GM19023 (cell line): Measurements from ENCODE around the gene ZNF385B.
A peak's percentile ranks its signal among the peaks of the same experiment; 100 is the strongest.
"Not testable (repeated sequence)": the region's sequence is repeated elsewhere in the genome, so short reads cannot be mapped to it uniquely, and the experiment has no call there.

Experiments used
- ATAC-seq: cut with Tn5 transposase; IDR thresholded peaks from one replicate; pipeline ENCODE4 v1.9.1; 2021; ENCODE audit warnings: mild to moderate bottlenecking, moderate library complexity; ENCODE audit not compliant: unreplicated experiment

ZNF385B gene

DNA sequence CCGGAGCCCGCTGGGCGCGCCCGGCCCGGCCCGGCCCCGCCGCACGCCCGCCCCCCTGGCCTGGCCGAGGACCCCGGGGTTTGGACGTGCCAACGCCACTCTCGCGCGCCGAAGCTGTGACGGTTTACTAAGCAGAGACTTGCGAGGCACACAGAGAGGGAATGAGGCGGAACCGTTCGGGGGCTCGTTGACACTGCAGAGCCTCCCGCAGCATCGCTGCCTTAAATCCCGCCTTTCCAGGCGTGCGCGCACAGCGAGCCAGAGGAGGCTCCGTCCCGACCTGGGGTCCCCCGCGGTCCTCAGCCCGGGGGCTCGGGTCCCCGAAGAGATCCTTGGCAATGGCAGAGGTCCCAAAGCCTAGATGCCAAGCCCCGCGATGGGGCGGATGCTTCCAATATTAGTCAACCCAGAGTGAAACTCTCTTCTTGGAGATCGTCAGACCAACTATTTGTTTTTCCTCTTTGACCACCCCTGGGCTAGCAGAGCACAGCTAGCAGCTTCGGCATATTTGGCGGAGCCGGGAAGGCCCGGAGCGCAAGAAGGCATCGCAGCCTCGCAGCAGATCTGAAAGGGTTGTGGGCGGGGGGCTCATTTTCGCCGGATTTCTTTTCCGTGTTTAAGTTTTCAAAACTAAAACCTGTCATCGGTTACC, at the start of gene ZNF385B:
ZNF385B (minus strand) TSS at position 197 of the 652 bp plus-strand sequence.
- peak; percentile 34 for ATAC-seq

- no peak for ATAC-seq
Observed at GRCh38 chr2:179910735-179911113, 49.3 kb upstream of the ZNF385B start.

DNA sequence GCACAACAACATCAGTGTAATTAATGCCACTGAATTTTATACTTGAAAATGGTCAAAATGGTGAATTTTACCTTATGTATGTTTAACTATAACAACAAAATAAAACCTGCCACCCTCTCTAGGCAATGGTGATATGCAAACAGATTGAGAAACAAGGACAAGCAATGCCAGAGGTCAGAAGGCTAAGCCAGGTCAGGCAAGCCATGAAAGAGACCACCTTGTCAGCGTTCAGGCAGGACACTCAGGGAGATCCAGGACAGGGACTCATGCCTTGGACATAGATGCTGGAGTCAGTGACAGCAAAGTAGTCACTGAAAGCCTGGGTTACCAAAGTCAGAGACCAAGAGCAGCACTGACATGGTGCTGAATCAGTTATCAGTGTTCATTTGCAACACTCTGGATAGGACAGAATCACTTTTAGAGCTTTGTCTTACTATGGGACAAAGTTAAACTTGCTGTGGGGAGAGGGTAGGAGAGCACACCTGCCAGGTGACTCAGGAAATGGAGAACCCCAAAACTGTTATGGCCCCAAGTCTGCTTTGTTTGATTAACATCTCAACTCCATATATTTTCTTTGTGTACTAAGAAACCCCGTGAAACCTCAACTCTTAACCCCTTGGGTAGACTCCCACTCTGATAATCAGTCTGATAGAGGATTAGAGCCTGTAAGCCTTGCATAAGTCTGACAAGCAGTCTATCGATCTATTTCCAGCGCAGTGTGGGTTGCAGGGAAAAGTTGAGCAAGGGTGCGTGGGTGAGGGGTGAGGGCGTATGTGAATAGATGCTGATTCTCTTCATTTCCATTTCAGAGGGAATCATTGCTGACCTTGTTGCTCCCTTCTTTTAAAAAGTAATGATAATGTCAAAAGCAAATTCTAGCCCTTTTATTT, 48.7 kb upstream of the ZNF385B start:
- ATAC-seq: no peak

DNA sequence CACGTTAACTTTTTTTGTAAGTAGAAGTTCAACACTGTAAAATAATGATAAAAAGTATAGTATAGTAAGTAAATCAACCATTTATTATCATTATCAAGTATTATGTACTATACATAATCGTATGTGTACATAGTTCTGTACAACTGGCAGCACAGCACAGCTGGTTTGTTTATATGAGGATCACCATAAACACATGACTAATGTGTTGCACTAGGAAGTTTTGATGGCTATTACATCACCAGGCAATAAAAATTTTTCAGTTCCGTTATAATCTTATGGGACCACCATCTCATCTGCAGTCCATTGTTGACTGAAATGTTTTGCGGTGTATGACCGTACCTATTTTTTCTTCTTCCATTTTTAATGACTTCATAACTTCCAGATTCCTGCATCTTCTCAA, 39.2 kb upstream of the ZNF385B start:
- no peak for ATAC-seq

- ATAC-seq: no peak
Observed at GRCh38 chr2:179899666-179900065, 38.3 kb upstream of the ZNF385B start.

DNA sequence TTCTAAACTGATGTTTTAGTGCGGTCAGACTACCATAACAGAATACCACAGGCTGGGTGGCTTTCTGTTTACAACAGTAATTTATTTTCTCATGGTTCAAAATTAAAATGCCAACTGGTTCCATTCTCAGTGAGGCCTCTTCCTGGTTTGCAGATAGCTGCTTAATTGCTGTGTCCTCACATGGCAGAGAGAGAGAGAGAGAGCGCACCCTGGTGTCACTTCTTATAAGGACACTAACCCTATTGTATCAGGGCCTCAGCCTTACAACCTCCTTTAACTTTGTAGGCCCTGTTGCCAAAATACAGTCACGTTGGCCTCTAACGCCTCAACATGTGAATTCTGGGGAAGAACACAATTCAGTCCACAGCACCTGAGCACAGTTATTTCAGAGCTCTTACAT, 37.5 kb upstream of the ZNF385B start:
- peak; percentile 80 for ATAC-seq

GRCh38 chr2:179893616-179894015, 32.2 kb upstream of the ZNF385B start:
- ATAC-seq: no peak

- no peak for ATAC-seq
Observed at GRCh38 chr2:179891237-179891636, 29.8 kb upstream of the ZNF385B start.

GRCh38 chr2:179890666-179891065, 29.3 kb upstream of the ZNF385B start:
- ATAC-seq: no peak

DNA sequence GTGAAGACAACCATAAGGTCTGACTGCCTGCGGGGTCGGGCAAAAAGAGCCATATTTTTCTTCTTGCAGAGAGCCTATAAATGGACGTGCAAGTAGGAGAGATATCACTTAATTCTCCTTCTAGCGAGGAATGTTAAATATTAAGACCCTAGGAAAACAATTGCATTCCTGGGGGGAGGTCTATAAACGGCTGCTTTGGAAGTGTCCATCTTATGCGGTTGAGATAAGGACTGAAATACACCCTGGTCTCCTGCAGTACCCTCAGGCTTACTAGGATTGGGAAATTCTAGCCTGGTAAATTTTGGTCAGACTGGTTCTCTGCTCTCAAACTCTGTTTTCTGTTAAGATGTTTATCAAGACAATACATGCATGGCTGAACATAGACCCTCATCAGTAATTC, 27.2 kb upstream of the ZNF385B start:
- ATAC-seq: not testable (repeated sequence)

DNA sequence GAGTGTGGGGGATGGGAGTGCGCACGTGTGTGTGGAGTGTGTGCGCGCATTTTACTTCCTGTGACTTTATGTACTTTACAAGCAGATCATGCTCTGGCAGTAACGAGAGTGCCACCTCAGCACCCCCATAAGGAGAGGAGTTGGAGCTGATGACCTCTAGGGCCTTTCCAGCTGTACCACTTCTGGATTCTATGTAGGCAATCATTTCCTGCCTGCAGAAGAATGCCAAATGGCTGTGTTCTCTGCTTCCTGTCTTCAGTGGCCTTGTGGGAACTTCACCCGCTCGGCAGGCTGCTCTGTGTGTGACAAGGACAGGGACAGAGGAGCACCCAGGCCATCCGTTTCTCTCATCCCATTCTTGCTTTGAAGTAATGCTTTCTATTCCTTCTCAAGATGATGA, 22.8 kb upstream of the ZNF385B start:
- ATAC-seq: no peak

DNA sequence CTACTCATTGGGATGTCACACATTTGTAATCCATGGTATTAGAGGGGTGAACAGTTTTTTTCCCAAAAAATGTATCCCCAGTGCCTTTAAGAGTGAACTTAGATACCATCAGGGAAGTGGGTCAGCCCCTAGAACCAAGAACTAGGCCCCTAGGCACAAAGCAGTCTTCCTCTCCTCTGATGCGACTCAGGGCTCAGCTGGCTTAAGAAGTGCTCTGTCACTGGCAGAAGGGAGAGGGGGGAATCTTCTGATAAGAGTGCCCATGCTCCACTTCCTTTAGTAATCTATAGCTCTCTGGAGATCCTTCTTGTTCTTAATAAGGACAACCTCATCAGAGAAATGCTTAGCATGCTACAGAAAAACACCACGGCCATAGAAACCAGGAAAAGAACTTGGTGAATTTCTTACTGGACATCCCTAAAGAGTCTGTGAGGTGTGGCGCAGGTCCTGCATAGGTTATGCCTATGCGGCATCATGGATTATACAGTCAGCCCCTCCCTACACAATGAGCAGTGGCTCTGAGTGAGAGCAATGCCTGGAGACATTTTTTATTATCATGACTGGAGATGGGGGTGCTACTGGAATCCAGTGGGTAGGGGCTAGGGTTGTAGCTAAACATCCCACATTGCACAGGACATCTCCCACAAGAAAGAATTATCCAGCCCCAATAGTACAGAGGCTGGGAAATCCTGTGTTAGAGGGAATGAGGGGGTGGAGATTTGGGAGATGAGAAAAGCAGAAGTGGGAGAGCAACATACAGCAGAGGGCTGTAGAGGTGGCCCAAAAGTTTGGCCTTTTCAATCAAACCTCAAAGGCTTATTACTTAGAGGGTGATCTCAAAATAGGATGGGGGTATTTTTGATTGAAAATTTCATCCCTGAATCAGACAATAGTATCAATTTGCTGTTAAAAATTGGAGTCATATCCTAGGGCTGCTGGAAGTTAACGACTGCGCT, 21.7 kb upstream of the ZNF385B start:
- no peak for ATAC-seq

- no peak for ATAC-seq
Observed at GRCh38 chr2:179877601-179878364, 16.4 kb upstream of the ZNF385B start.

- no peak for ATAC-seq
Observed at GRCh38 chr2:179876266-179876665, 14.9 kb upstream of the ZNF385B start.

DNA sequence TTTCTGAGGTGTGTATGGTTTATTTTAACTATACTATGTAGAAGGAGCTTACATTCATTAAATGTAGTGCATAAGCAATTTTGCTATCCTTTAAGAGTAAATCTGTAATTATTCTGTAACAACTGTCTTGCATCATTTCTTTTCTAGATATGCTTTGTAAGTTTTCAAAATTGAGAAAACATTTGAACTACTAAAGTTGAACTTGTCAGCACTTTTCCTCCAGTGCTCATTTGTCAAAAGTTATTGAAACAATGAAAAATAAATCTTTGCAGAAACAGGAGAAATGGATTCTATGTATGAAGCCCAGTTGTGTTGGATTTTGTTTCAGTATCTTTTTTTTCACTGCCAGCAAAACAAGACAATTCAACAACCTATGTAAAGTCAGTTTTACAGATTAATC, 14.5 kb upstream of the ZNF385B start:
- ATAC-seq: no peak

- no peak for ATAC-seq
Observed at GRCh38 chr2:179862898-179863458, 1.6 kb upstream of the ZNF385B start.

DNA sequence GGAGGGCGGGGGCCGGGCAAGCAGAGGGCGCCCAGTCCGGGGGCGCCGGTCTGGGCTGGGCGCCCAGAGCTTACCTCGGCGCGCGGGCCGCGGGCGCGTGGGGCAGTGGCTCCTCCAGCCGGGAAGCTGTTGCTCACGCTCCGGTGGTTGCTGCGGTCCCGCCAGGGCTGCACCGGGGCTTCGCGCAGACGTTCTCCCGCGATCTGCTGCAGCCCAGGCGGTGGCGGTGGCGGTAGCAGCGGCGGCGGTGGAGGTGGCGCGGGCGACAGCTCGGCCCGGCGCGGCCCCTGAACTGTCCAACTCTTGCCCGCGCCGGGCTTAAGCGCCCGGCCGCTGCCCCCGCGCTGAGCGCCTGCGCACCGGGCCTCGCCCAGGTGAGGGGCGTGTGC, 391 bp downstream of the ZNF385B start:
- ATAC-seq: peak; percentile 43

DNA sequence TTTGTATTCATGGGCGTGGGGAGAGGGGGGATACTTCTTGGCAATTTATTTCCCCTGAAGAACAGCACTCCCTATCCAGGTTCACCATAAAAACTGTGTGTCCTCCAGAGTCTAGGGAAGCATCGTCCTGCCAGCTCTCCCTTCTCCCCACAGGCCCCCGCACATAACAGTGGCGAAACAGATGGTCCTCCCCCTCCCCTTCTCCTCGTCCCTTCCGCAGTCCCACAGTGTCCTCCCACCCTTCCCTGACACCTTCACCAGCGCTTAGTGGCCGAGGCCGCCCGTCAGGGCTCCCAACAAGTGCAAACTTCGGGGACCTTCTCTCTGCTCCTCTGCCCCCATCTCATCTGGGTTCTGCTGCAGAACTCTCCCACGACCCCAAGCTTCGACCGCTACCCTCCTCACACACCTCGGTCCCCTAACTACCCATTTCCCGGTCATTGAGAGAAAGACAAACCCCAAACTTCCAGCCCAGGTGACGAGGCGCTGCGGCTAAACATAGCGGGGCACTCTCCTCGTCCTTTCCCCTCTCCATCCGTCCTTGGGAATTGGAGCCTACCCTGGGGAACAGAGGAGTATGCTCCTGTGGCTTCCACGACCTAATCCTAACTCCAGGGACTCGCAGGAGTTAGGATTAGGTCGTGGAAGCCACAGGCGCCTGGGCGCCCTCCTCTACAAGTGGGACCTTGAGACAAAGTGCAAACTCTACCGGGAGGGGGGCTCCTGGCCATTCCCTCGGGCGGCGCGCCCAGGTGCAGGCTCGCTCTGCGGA, 971 bp downstream of the ZNF385B start:
- ATAC-seq: peak; percentile 26

GRCh38 chr2:179859523-179859922, 1.9 kb downstream of the ZNF385B start:
- ATAC-seq: no peak
